Mammary epithelial cell (primary cell): Measurements from ENCODE around the gene IFT57.

Experiments used
- CTCF ChIP-seq, 2 donors: IDR thresholded peaks in 1 of 2; conservative IDR thresholded peaks in 1 of 2; 2 replicates each; pipeline ENCODE4 v1.5.1; 2011 to 2012; ENCODE audit warnings: inconsistent platforms in 2 of 2, low read length in 2 of 2, mild to moderate bottlenecking in 2 of 2, control low read depth in 1 of 2, low read depth in 1 of 2; ENCODE audit not compliant: insufficient read depth in 1 of 2; ENCODE audit errors: extremely low read depth in 1 of 2
- EZH2 ChIP-seq: IDR thresholded peaks from 2 replicates; pipeline ENCODE4 v1.6.1; 2012; ENCODE audit warnings: low read length, inconsistent platforms, borderline replicate concordance

GRCh38 chr3:108182339-108182738 is 39.9 kb downstream of the IFT57 start:
- no peak for TF ChIP-seq EZH2
- no peak for TF ChIP-seq CTCF (conservative IDR thresholded peaks at IDR 0.05 in 1 of 2, IDR thresholded peaks at IDR 0.05 in 1 of 2; ENCODE audit: extremely low read depth in 1 of 2, insufficient read depth in 1 of 2, low read depth in 1 of 2, low read length in 2 of 2)
